CD14-positive monocyte (primary cell): ENCODE results near the gene SIRPA. TPM values are rescaled to one million over a fixed set of nuclear protein-coding genes. Genes with fewer than 3 reads are reported as not detected.

Experiments used
- DNase-seq, 3 donors: peaks; one replicate each; pipeline ENCODE4 v3.0.0-alpha.2; 2011 to 2022
- H2AFZ ChIP-seq: 2 replicates; pipeline ENCODE4 v1.6.0; 2012; ENCODE audit warnings: mild to moderate bottlenecking, low read depth, low read length, inconsistent platforms; ENCODE audit not compliant: insufficient read depth, poor library complexity, severe bottlenecking
- H3K27ac ChIP-seq, 2 donors: 1 replicate in 1 of 2; 2 replicates in 1 of 2; pipeline ENCODE4 v1.5.1; 2012 to 2013; ENCODE audit warnings: low read length in 2 of 2, control low read depth in 1 of 2, inconsistent platforms in 1 of 2, low read depth in 1 of 2, mild to moderate bottlenecking in 1 of 2
- H3K27me3 ChIP-seq, 2 donors: one replicate each; pipeline versions ENCODE4 v1.6.0 to v1.6.1; 2011 to 2013; ENCODE audit warnings: low read length in 2 of 2; ENCODE audit not compliant: control insufficient read depth in 2 of 2, insufficient read depth in 2 of 2
- H3K36me3 ChIP-seq, 2 donors: replicated peaks in 1 of 2; 1 replicate in 1 of 2; 2 replicates in 1 of 2; pipeline versions ENCODE4 v1.5.1 to v1.6.1; 2012 to 2013; ENCODE audit warnings: low read length in 2 of 2, control low read depth in 1 of 2, inconsistent platforms in 1 of 2, mild to moderate bottlenecking in 1 of 2; ENCODE audit not compliant: insufficient read depth in 2 of 2, control insufficient read depth in 1 of 2
- H3K4me1 ChIP-seq, 2 donors: 1 replicate in 1 of 2; 2 replicates in 1 of 2; pipeline versions ENCODE4 v1.5.1 to v1.6.1; 2012 to 2013; ENCODE audit warnings: low read length in 2 of 2, control low read depth in 1 of 2, inconsistent platforms in 1 of 2, mild to moderate bottlenecking in 1 of 2, moderate library complexity in 1 of 2; ENCODE audit not compliant: insufficient read depth in 2 of 2, control insufficient read depth in 1 of 2
- H3K4me2 ChIP-seq: replicated peaks from 2 replicates; pipeline ENCODE3; 2012; ENCODE audit warnings: low read length, moderate library complexity, mild to moderate bottlenecking; ENCODE audit not compliant: poor library complexity, severe bottlenecking; ENCODE audit errors: extremely low read depth
- H3K4me3 ChIP-seq, 3 experiments: fragments of 200-600 bp in 1 of 3; sonication (generic) in 1 of 3; replicated peaks in 1 of 3; 1 replicate in 2 of 3; 2 replicates in 1 of 3; pipeline ENCODE4 v1.5.1; 2011 to 2013; ENCODE audit warnings: low read length in 3 of 3, mild to moderate bottlenecking in 3 of 3, control low read depth in 2 of 3, low read depth in 2 of 3, inconsistent platforms in 1 of 3, moderate library complexity in 1 of 3
- H3K79me2 ChIP-seq: 2 replicates; pipeline ENCODE4 v1.6.0; 2012; ENCODE audit warnings: mild to moderate bottlenecking, control low read depth, inconsistent platforms, low read length, moderate library complexity; ENCODE audit not compliant: insufficient read depth
- H3K9ac ChIP-seq: 2 replicates; pipeline ENCODE4 v1.6.0; 2017; ENCODE audit warnings: low read length, mild to moderate bottlenecking; ENCODE audit not compliant: insufficient read depth, poor library complexity, severe bottlenecking
- H3K9me3 ChIP-seq, 2 donors: replicated peaks in 1 of 2; 1 replicate in 1 of 2; 2 replicates in 1 of 2; pipeline versions ENCODE4 v1.5.1 to v1.6.1; 2012 to 2013; ENCODE audit warnings: low read length in 2 of 2, control low read depth in 1 of 2; ENCODE audit not compliant: control insufficient read depth in 1 of 2, insufficient read depth in 1 of 2
- H4K20me1 ChIP-seq: 2 replicates; pipeline ENCODE4 v1.6.0; 2012; ENCODE audit warnings: mild to moderate bottlenecking, low read length, control low read depth, moderate library complexity; ENCODE audit not compliant: insufficient read depth
- H3K27ac Mint-ChIP-seq, 7 donors: one replicate each; pipeline ENCODE4 v1.8.0; 2020; ENCODE audit warnings: mild to moderate bottlenecking in 7 of 7, mixed read lengths in 7 of 7, moderate library complexity in 6 of 7, inconsistent platforms in 2 of 7
- H3K27me3 Mint-ChIP-seq, 3 donors: one replicate each; pipeline ENCODE4 v1.8.0; 2021 to 2022; ENCODE audit warnings: low read depth in 3 of 3, mild to moderate bottlenecking in 3 of 3, mixed read lengths in 3 of 3, moderate library complexity in 3 of 3, inconsistent platforms in 1 of 3
- H3K36me3 Mint-ChIP-seq, 2 donors: one replicate each; pipeline ENCODE4 v1.8.0; 2020; ENCODE audit warnings: mixed read lengths in 2 of 2, inconsistent platforms in 1 of 2, mild to moderate bottlenecking in 1 of 2
- H3K4me1 Mint-ChIP-seq: one replicate; pipeline ENCODE4 v1.8.0; 2020; ENCODE audit warnings: mild to moderate bottlenecking, mixed read lengths
- H3K4me3 Mint-ChIP-seq, 2 donors: one replicate each; pipeline ENCODE4 v1.8.0; 2020; ENCODE audit warnings: mild to moderate bottlenecking in 2 of 2, mixed read lengths in 2 of 2, moderate library complexity in 1 of 2
- H3K9me3 Mint-ChIP-seq, 7 donors: one replicate each; pipeline ENCODE4 v1.8.0; 2020 to 2022; ENCODE audit warnings: mixed read lengths in 7 of 7, mild to moderate bottlenecking in 6 of 7, moderate library complexity in 6 of 7, inconsistent platforms in 2 of 7
- WGBS: methylation state at CpG from one replicate; pipeline ENCODE4 v1.1.5; 2013; ENCODE audit warnings: missing lambda C conversion rate; ENCODE audit not compliant: insufficient coverage; 5-methylcytosine and 5-hydroxymethylcytosine counted together
- intact Hi-C, 2 donors: fragments of 100-400 bp; cut with micrococcal nuclease; formaldehyde crosslinking; loops; one replicate each; pipeline versions ENCODE4 v1.15.0 to v1.15.1; 2023
- polyA plus RNA-seq, 3 donors: library from polyadenylated mRNA; depleted of rRNA in 1 of 3; unstranded in 2 of 3; stranded (reverse) in 1 of 3; fragments of 300-500 nt in 2 of 3; fragments of >200 nt in 1 of 3; fragmentation: Illumina TruSeq in 2 of 3; gene quantifications; 1 replicate in 2 of 3; 2 replicates in 1 of 3; pipeline ENCODE4 v1.2.3, GENCODE V29; 2012 to 2021
- TF ChIP-seq, protein P1 (sequence below): fragments of 200-600 bp; IDR thresholded peaks from one replicate; pipeline ENCODE4 v1.8.0; 2022; ENCODE audit warnings: antibody characterized with exemption, mild to moderate bottlenecking

The SIRPA gene
- polyA plus RNA-seq, 3 donors: 28.4 to 126 (median 58.3) TPM

DNA sequence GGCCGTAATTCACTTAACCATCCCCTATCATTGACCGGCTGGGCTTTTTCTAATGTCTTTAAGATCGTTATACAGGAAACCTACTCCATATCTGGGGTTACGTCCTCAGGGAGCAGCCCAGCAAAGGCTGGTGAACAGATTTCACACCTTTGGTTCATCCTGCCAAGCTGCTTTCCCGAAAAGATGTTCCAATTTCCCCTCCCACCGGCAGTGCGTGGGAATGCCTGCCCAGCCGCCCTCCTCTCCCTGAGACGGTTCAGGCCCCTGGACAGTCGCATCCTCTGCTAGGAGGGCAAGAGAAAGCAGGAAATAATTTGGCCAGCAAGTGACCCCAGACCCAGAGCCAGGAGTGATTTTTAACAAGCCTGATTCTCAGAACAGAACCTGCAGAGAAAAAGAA is 16.3 kb downstream of the SIRPA start:
- peak overlapping the region in 4 of 7 donors; percentile 25 to 80 (median 50) for H3K27ac Mint-ChIP-seq

GRCh38 chr20:1912053-1912452 is 16.8 kb downstream of the SIRPA start:
- Mint-ChIP-seq H3K27me3 (peaks cover 0 to 3% (median 2%) of the 10 kb centered on the region in 3 donors), H3K27ac (peak overlapping the region in 3 of 7 donors; percentile 30 to 55 (median 44)), H3K4me1 (peaks cover 21% of the 10 kb centered on the region), H3K9me3 (no peaks in the 10 kb centered on the region), H3K4me3 (no peak overlapping the region), H3K36me3 (peaks cover 83 to 87% of the 10 kb centered on the region in 2 donors)
- TF ChIP-seq, protein P1, sequence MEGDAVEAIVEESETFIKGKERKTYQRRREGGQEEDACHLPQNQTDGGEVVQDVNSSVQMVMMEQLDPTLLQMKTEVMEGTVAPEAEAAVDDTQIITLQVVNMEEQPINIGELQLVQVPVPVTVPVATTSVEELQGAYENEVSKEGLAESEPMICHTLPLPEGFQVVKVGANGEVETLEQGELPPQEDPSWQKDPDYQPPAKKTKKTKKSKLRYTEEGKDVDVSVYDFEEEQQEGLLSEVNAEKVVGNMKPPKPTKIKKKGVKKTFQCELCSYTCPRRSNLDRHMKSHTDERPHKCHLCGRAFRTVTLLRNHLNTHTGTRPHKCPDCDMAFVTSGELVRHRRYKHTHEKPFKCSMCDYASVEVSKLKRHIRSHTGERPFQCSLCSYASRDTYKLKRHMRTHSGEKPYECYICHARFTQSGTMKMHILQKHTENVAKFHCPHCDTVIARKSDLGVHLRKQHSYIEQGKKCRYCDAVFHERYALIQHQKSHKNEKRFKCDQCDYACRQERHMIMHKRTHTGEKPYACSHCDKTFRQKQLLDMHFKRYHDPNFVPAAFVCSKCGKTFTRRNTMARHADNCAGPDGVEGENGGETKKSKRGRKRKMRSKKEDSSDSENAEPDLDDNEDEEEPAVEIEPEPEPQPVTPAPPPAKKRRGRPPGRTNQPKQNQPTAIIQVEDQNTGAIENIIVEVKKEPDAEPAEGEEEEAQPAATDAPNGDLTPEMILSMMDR: no peak
- H3K27ac ChIP-seq: no peak overlapping the region
- intact Hi-C loops: no loop called here
- H3K4me2 ChIP-seq: no peak overlapping the region
- H3K27me3 ChIP-seq: no peaks in the 10 kb centered on the region
- no peak for DNase-seq
- peaks cover 100% of the 10 kb centered on the region for H4K20me1 ChIP-seq
- WGBS: 94% methylated on average over 4 of the region's 12 CpGs
- H3K9ac ChIP-seq: no peak overlapping the region
- peaks cover 100% of the 10 kb centered on the region for H3K79me2 ChIP-seq
- no peaks in the 10 kb centered on the region for H3K9me3 ChIP-seq
- no peaks in the 10 kb centered on the region for H3K4me1 ChIP-seq
- H2AFZ ChIP-seq: no peak overlapping the region
- H3K4me3 ChIP-seq: no peak overlapping the region
- peaks cover 89 to 100% of the 10 kb centered on the region in 2 donors for H3K36me3 ChIP-seq

More for the DNA sequence above, 16.3 kb downstream of the SIRPA start:
- Mint-ChIP-seq H3K4me1 (peaks cover 22% of the 10 kb centered on the region), H3K36me3 (peaks cover 81 to 87% of the 10 kb centered on the region in 2 donors), H3K27me3 (peaks cover 0 to 3% (median 2%) of the 10 kb centered on the region in 3 donors), H3K9me3 (no peaks in the 10 kb centered on the region), H3K4me3 (no peak overlapping the region)
- intact Hi-C loops: no loop called here
- TF ChIP-seq, protein P1: no peak
- Histone ChIP-seq H3K9me3 (no peaks in the 10 kb centered on the region), H3K36me3 (peaks cover 89 to 100% of the 10 kb centered on the region in 2 donors), H3K4me1 (no peaks in the 10 kb centered on the region), H2AFZ (no peak overlapping the region), H4K20me1 (peaks cover 100% of the 10 kb centered on the region), H3K9ac (no peak overlapping the region), H3K27ac (no peak overlapping the region), H3K79me2 (peaks cover 100% of the 10 kb centered on the region), H3K4me2 (no peak overlapping the region), H3K27me3 (no peaks in the 10 kb centered on the region), H3K4me3 (no peak overlapping the region)
- WGBS: 99% methylated on average over 8 of the region's 10 CpGs
- no peak for DNase-seq
